IMR-90 (cell line): Measurements from ENCODE around the gene KDM6A. TPM values are rescaled to one million over a fixed set of nuclear protein-coding genes. Genes with fewer than 3 reads are reported as not detected.

Source experiments
- ATAC-seq: fragments of 200-7000 bp; cut with Tn5 transposase; 2 replicates; pipeline ENCODE4 v1.9.1; 2020; ENCODE audit warnings: low read depth, mild to moderate bottlenecking, moderate library complexity
- BruUV-seq: library from RNA; stranded (reverse); fragments of 400-500 nt; replicated peaks from 2 replicates; lab custom pipeline; 2021; lab: Mats Ljungman, UMichigan
- CTCF ChIA-PET: fragments of 300-600 bp; formaldehyde crosslinking; extraction: SDS; loops from one replicate; lab custom pipeline; 2021; ENCODE audit warnings: antibody characterized with exemption; lab: Yijun Ruan, JAX
- POLR2A ChIA-PET: fragments of 300-600 bp; sonication (Branson Sonifier 250); formaldehyde crosslinking; loops from one replicate; lab custom pipeline; 2022; ENCODE audit warnings: antibody characterized with exemption; ENCODE audit not compliant: unreplicated experiment; lab: Charles Lee
- DNase-seq: peaks from one replicate; pipeline ENCODE4 v3.0.0; 2013
- H2AFZ ChIP-seq: replicated peaks from 2 replicates; pipeline ENCODE3; 2013; ENCODE audit warnings: low read length, mild to moderate bottlenecking; ENCODE audit not compliant: poor library complexity
- H2AK5ac ChIP-seq: 2 replicates; pipeline ENCODE4 v1.6.1; 2013; ENCODE audit warnings: low read depth, low read length, inconsistent platforms
- H2AK9ac ChIP-seq: replicated peaks from 2 replicates; pipeline ENCODE3; 2013; ENCODE audit warnings: mild to moderate bottlenecking, low read depth, low read length, moderate library complexity; ENCODE audit not compliant: poor library complexity
- H2BK120ac ChIP-seq: 2 replicates; pipeline ENCODE4 v1.6.1; 2013; ENCODE audit warnings: low read depth, low read length, inconsistent platforms
- H2BK15ac ChIP-seq: 3 replicates; pipeline ENCODE4 v1.6.1; 2013; ENCODE audit warnings: low read depth, low read length, inconsistent platforms
- H2BK20ac ChIP-seq: 2 replicates; pipeline ENCODE4 v1.6.1; 2013; ENCODE audit warnings: low read depth, mild to moderate bottlenecking, inconsistent platforms, low read length, moderate library complexity
- H2BK5ac ChIP-seq: 2 replicates; pipeline ENCODE4 v1.6.1; 2013; ENCODE audit warnings: mild to moderate bottlenecking, low read depth, low read length, inconsistent platforms; ENCODE audit not compliant: poor library complexity, severe bottlenecking
- H3K14ac ChIP-seq: replicated peaks from 2 replicates; pipeline ENCODE4 v1.6.1; 2013; ENCODE audit warnings: low read depth, low read length, inconsistent platforms
- H3K18ac ChIP-seq: 2 replicates; pipeline ENCODE4 v1.6.1; 2013; ENCODE audit warnings: low read depth, low read length, control low read depth
- H3K23ac ChIP-seq: 2 replicates; pipeline ENCODE4 v1.6.1; 2013; ENCODE audit warnings: low read depth, low read length, inconsistent platforms
- H3K27ac ChIP-seq: 2 replicates; pipeline ENCODE4 v1.5.1; 2013; ENCODE audit warnings: mild to moderate bottlenecking, control low read depth, low read length; ENCODE audit not compliant: insufficient read depth
- H3K27me3 ChIP-seq: 2 replicates; pipeline ENCODE4 v1.6.1; 2013; ENCODE audit warnings: low read length; ENCODE audit not compliant: control insufficient read depth, insufficient read depth
- H3K36me3 ChIP-seq: 2 replicates; pipeline ENCODE4 v1.6.1; 2013; ENCODE audit warnings: low read length, mixed read lengths; ENCODE audit not compliant: control insufficient read depth, insufficient read depth
- H3K4ac ChIP-seq: 2 replicates; pipeline ENCODE4 v1.6.1; 2013; ENCODE audit warnings: low read depth, low read length, inconsistent platforms
- H3K4me1 ChIP-seq: 2 replicates; pipeline ENCODE4 v1.6.1; 2013; ENCODE audit warnings: low read length, mixed read lengths; ENCODE audit not compliant: control insufficient read depth, insufficient read depth
- H3K4me2 ChIP-seq: 2 replicates; pipeline ENCODE4 v1.6.1; 2013; ENCODE audit warnings: low read depth, mild to moderate bottlenecking, control low read depth, low read length, moderate library complexity
- H3K4me3 ChIP-seq: 2 replicates; pipeline ENCODE4 v1.5.1; 2013; ENCODE audit warnings: low read depth, mild to moderate bottlenecking, control low read depth, low read length, moderate library complexity; ENCODE audit not compliant: insufficient read depth
- H3K56ac ChIP-seq: 2 replicates; pipeline ENCODE4 v1.6.1; 2013; ENCODE audit warnings: low read length, inconsistent platforms; ENCODE audit not compliant: insufficient read depth; ENCODE audit errors: extremely low read depth
- H3K79me1 ChIP-seq, 2 experiments: 2 replicates each; pipeline ENCODE4 v1.6.1; 2013; ENCODE audit warnings: low read length in 2 of 2, inconsistent platforms in 1 of 2, low read depth in 1 of 2
- H3K9ac ChIP-seq: 2 replicates; pipeline ENCODE4 v1.6.1; 2013; ENCODE audit warnings: low read depth, low read length, control low read depth
- H3K9me1 ChIP-seq: 2 replicates; pipeline ENCODE4 v1.6.1; 2013; ENCODE audit warnings: low read length, inconsistent platforms; ENCODE audit not compliant: insufficient read depth
- H3K9me3 ChIP-seq: 2 replicates; pipeline ENCODE4 v1.6.1; 2013; ENCODE audit warnings: low read length; ENCODE audit not compliant: control insufficient read depth, insufficient read depth
- H4K20me1 ChIP-seq: 2 replicates; pipeline ENCODE4 v1.6.1; 2013; ENCODE audit warnings: low read length, inconsistent platforms; ENCODE audit not compliant: insufficient read depth
- H4K5ac ChIP-seq: 2 replicates; pipeline ENCODE4 v1.6.1; 2013; ENCODE audit warnings: mild to moderate bottlenecking, low read depth, low read length, control low read depth
- H4K8ac ChIP-seq, 2 experiments: 2 replicates each; pipeline ENCODE4 v1.6.1; 2013; ENCODE audit warnings: low read depth in 2 of 2, low read length in 2 of 2, control low read depth in 1 of 2, inconsistent platforms in 1 of 2
- H4K91ac ChIP-seq: 2 replicates; pipeline ENCODE4 v1.6.1; 2013; ENCODE audit warnings: low read depth, low read length, inconsistent platforms; ENCODE audit not compliant: insufficient read depth
- BHLHE40 ChIP-seq: fragments of 150-350 bp; IDR thresholded peaks from 2 replicates; pipeline ENCODE4 v1.6.1; 2016; ENCODE audit warnings: mild to moderate bottlenecking, low read depth, low read length
- CEBPB ChIP-seq: IDR thresholded peaks from 2 replicates; pipeline ENCODE4 v1.6.1; 2012; ENCODE audit warnings: low read depth, low read length, improper control_type of control experiment
- CHD1 ChIP-seq: IDR thresholded peaks from 2 replicates; pipeline ENCODE4 v1.6.1; 2012; ENCODE audit warnings: low read depth, low read length, improper control_type of control experiment
- CTCF ChIP-seq: conservative IDR thresholded peaks from 2 replicates; pipeline ENCODE4 v1.5.1; 2012; ENCODE audit warnings: mild to moderate bottlenecking, low read depth, low read length, improper control_type of control experiment
- ELK1 ChIP-seq: fragments of 150-350 bp; IDR thresholded peaks from 2 replicates; pipeline ENCODE4 v1.6.1; 2016; ENCODE audit warnings: low read depth, mild to moderate bottlenecking, low read length, moderate library complexity, borderline replicate concordance
- FOS ChIP-seq: fragments of 150-350 bp; IDR thresholded peaks from 2 replicates; pipeline ENCODE4 v1.6.1; 2016; ENCODE audit warnings: low read depth, low read length
- MAFK ChIP-seq: IDR thresholded peaks from 2 replicates; pipeline ENCODE4 v1.6.1; 2012; ENCODE audit warnings: low read depth, low read length, improper control_type of control experiment
- MAZ ChIP-seq: IDR thresholded peaks from 2 replicates; pipeline ENCODE4 v1.6.1; 2012; ENCODE audit warnings: low read depth, mild to moderate bottlenecking, low read length, improper control_type of control experiment, moderate library complexity, borderline replicate concordance
- MXI1 ChIP-seq: IDR thresholded peaks from 2 replicates; pipeline ENCODE4 v1.6.1; 2012; ENCODE audit warnings: low read depth, mild to moderate bottlenecking, low read length, moderate library complexity, borderline replicate concordance
- NFE2L2 ChIP-seq: fragments of 150-350 bp; IDR thresholded peaks from 2 replicates; pipeline ENCODE4 v1.6.1; 2016; ENCODE audit warnings: low read depth, mild to moderate bottlenecking, low read length
- POLR2A ChIP-seq: IDR thresholded peaks from 2 replicates; pipeline ENCODE4 v1.6.1; 2012; ENCODE audit warnings: mild to moderate bottlenecking, low read depth, low read length
- RAD21 ChIP-seq: IDR thresholded peaks from 2 replicates; pipeline ENCODE4 v1.6.1; 2012; ENCODE audit warnings: low read length, improper control_type of control experiment
- RCOR1 ChIP-seq: IDR thresholded peaks from 2 replicates; pipeline ENCODE4 v1.6.1; 2012; ENCODE audit warnings: mild to moderate bottlenecking, low read length, improper control_type of control experiment; ENCODE audit not compliant: insufficient replicate concordance
- RFX5 ChIP-seq: IDR thresholded peaks from 2 replicates; pipeline ENCODE4 v1.8.0; 2012; ENCODE audit warnings: low read depth, mild to moderate bottlenecking, low read length, moderate library complexity
- SMC3 ChIP-seq: fragments of 150-350 bp; IDR thresholded peaks from 2 replicates; pipeline ENCODE4 v1.6.1; 2016; ENCODE audit warnings: low read depth, mild to moderate bottlenecking, antibody characterized with exemption, low read length, moderate library complexity
- WGBS, 2 experiments: methylation state at CpG; one replicate each; pipeline versions ENCODE4 v1.1.5 to v1.1.7; 2013; ENCODE audit warnings: missing lambda C conversion rate in 2 of 2; ENCODE audit not compliant: insufficient read length in 1 of 2; ENCODE audit errors: extremely low coverage in 2 of 2; 5-methylcytosine and 5-hydroxymethylcytosine counted together
- dilution Hi-C: fragments of 300-500 bp; cut with HindIII; formaldehyde crosslinking; loops from one replicate; pipeline ENCODE4 v1.14.3; 2018; ENCODE audit warnings: low sequenced_read_pairs; ENCODE audit not compliant: unreplicated experiment
- in situ Hi-C: fragments of 300-500 bp; cut with MboI; formaldehyde crosslinking; loops from 3 replicates; pipeline ENCODE4 v1.14.3; 2019; ENCODE audit warnings: low sequenced_read_pairs, inconsistent platforms, mixed read lengths
- intact Hi-C: fragments of 100-400 bp; cut with micrococcal nuclease; formaldehyde crosslinking; loops from 2 replicates; pipeline ENCODE4 v1.10.0; 2022
- polyA plus RNA-seq, 3 experiments: library from polyadenylated mRNA; depleted of rRNA; stranded (reverse); fragments of >200 nt; gene quantifications; 2 replicates each; pipeline ENCODE4 v1.2.3, GENCODE V29; 2012; ENCODE audit warnings: low replicate concordance in 1 of 3
- total RNA-seq: library from RNA; depleted of rRNA; stranded (reverse); fragments of >200 nt; gene quantifications from 2 replicates; pipeline ENCODE4 v1.2.3, GENCODE V29; 2012
- TF ChIP-seq, protein P1 (sequence below): fragments of 150-350 bp; IDR thresholded peaks from 2 replicates; pipeline ENCODE4 v1.6.1; 2017; ENCODE audit warnings: mild to moderate bottlenecking, antibody characterized with exemption, low read length, low read depth

The KDM6A gene
- total and polyA plus RNA-seq, 2 of the 4 experiments (the other 2 are of a cell fraction): 11.7 to 24.9 TPM

- no peak overlapping the region for H3K14ac ChIP-seq
- H2BK120ac ChIP-seq: no peak overlapping the region
- H3K79me1 ChIP-seq: peaks cover 9 to 22% of the 10 kb centered on the region in 2 experiments
- H3K9ac ChIP-seq: no peak overlapping the region
- in situ Hi-C loops: no loop called here
- DNase-seq (no peak), ATAC-seq (no peak)
- peaks cover 74% of the 10 kb centered on the region for H4K20me1 ChIP-seq
- TF ChIP-seq CEBPB (no peak), BHLHE40 (no peak), RFX5 (no peak), CTCF (no peak), RAD21 (no peak), MAZ (no peak), POLR2A (no peak), FOS (no peak), ELK1 (no peak), CHD1 (no peak), MXI1 (no peak), SMC3 (no peak), NFE2L2 (no peak), MAFK (no peak), RCOR1 (no peak)
- TF ChIP-seq, protein P1, sequence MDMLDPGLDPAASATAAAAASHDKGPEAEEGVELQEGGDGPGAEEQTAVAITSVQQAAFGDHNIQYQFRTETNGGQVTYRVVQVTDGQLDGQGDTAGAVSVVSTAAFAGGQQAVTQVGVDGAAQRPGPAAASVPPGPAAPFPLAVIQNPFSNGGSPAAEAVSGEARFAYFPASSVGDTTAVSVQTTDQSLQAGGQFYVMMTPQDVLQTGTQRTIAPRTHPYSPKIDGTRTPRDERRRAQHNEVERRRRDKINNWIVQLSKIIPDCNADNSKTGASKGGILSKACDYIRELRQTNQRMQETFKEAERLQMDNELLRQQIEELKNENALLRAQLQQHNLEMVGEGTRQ: no peak
- intact Hi-C loops: no loop called here
- no peaks in the 10 kb centered on the region for H3K27me3 ChIP-seq
- no peak overlapping the region for H2AFZ ChIP-seq
- no peak overlapping the region for H3K18ac ChIP-seq
- H3K9me1 ChIP-seq: no peaks in the 10 kb centered on the region
- no peak overlapping the region for H4K91ac ChIP-seq
- H2BK20ac ChIP-seq: no peak overlapping the region
- no peak overlapping the region for H3K4me3 ChIP-seq
- no peak overlapping the region for H3K23ac ChIP-seq
- H3K4ac ChIP-seq: no peak overlapping the region
- dilution Hi-C loops: no loop called here
- BruUV-seq: no TSS peak
- no peaks in the 10 kb centered on the region for H3K9me3 ChIP-seq
- no peak overlapping the region for H3K27ac ChIP-seq
- no peak overlapping the region for H3K4me2 ChIP-seq
- no peaks in the 10 kb centered on the region for H3K4me1 ChIP-seq
- no peak overlapping the region for H2BK15ac ChIP-seq
- no peak overlapping the region for H3K56ac ChIP-seq
- no peak overlapping the region for H2AK9ac ChIP-seq
- H4K5ac ChIP-seq: no peak overlapping the region
- CTCF ChIA-PET: interaction anchor here (0.7 kb wide), 1 partner anchor 550 kb away, joined by 3 read pairs; no protein-coding TSS in a partner anchor
- no peak overlapping the region for H2AK5ac ChIP-seq
- no peak overlapping the region for H4K8ac ChIP-seq
- POLR2A ChIA-PET: no interaction called here
- H2BK5ac ChIP-seq: no peak overlapping the region
- no peaks in the 10 kb centered on the region for H3K36me3 ChIP-seq
- WGBS, 2 experiments: no CpG with 5 or more reads among the region's 4 CpGs
Measured at GRCh38 chrX:44884944-44885343, 12.0 kb downstream of the KDM6A start.
